Hepatocyte (in vitro differentiated cells): ENCODE data around the gene RALA. TPM values are rescaled to one million over a fixed set of nuclear protein-coding genes. Genes with fewer than 3 reads are reported as not detected.

Experiments used
- DNase-seq: peaks from one replicate; pipeline ENCODE4 v3.0.0-alpha.2; 2016; ENCODE audit warnings: low spot score
- H2AFZ ChIP-seq: fragments of 200-600 bp; sonication (generic); 2 replicates; pipeline ENCODE4 v1.6.0; 2016; ENCODE audit warnings: antibody characterized with exemption, mild to moderate bottlenecking
- H3K27ac ChIP-seq: fragments of 200-600 bp; sonication (generic); 2 replicates; pipeline ENCODE4 v1.5.1; 2016; ENCODE audit warnings: mild to moderate bottlenecking
- H3K27me3 ChIP-seq: fragments of 200-600 bp; sonication (generic); 2 replicates; pipeline ENCODE4 v1.6.1; 2016
- H3K36me3 ChIP-seq: fragments of 200-600 bp; sonication (generic); replicated peaks from 2 replicates; pipeline ENCODE4 v1.5.1; 2016; ENCODE audit warnings: low read depth; ENCODE audit not compliant: insufficient read depth
- H3K4me1 ChIP-seq: fragments of 200-600 bp; sonication (generic); 2 replicates; pipeline ENCODE4 v1.5.1; 2016; ENCODE audit warnings: mild to moderate bottlenecking, moderate library complexity; ENCODE audit not compliant: insufficient read depth
- H3K4me2 ChIP-seq: fragments of 200-600 bp; sonication (generic); 2 replicates; pipeline ENCODE4 v1.6.0; 2016
- H3K4me3 ChIP-seq: fragments of 200-600 bp; sonication (generic); 2 replicates; pipeline ENCODE4 v1.5.1; 2016; ENCODE audit warnings: mild to moderate bottlenecking
- H3K79me2 ChIP-seq: fragments of 200-600 bp; sonication (generic); 2 replicates; pipeline ENCODE4 v1.6.0; 2017; ENCODE audit warnings: mild to moderate bottlenecking
- H3K9me2 ChIP-seq: fragments of 200-600 bp; sonication (generic); replicated peaks from 2 replicates; pipeline ENCODE4 v1.6.0; 2017; ENCODE audit warnings: mild to moderate bottlenecking; ENCODE audit not compliant: insufficient read depth
- H3K9me3 ChIP-seq: fragments of 200-600 bp; sonication (generic); 2 replicates; pipeline ENCODE4 v1.5.1; 2016; ENCODE audit warnings: low read depth, mild to moderate bottlenecking
- H4K20me1 ChIP-seq: fragments of 200-600 bp; sonication (generic); 2 replicates; pipeline ENCODE4 v1.6.0; 2016; ENCODE audit warnings: mild to moderate bottlenecking; ENCODE audit not compliant: insufficient read depth, poor library complexity, severe bottlenecking
- CTCF ChIP-seq: fragments of 200-600 bp; sonication (generic); IDR thresholded peaks from 2 replicates; pipeline ENCODE4 v1.5.1; 2016; ENCODE audit warnings: antibody characterized with exemption, mild to moderate bottlenecking; ENCODE audit not compliant: poor library complexity
- EZH2 ChIP-seq: fragments of 200-600 bp; sonication (generic); IDR thresholded peaks from 2 replicates; pipeline ENCODE4 v1.6.1; 2016; ENCODE audit warnings: antibody characterized with exemption, mild to moderate bottlenecking, borderline replicate concordance
- EZH2phosphoT487 ChIP-seq: fragments of 200-600 bp; sonication (generic); IDR thresholded peaks from one replicate; pipeline ENCODE4 v1.6.1; 2018; ENCODE audit warnings: antibody characterized with exemption, mild to moderate bottlenecking, low read depth, moderate library complexity; ENCODE audit not compliant: unreplicated experiment, severe bottlenecking
- WGBS: methylation state at CpG from one replicate; pipeline ENCODE4 v1.1.6; 2016; ENCODE audit warnings: low lambda C conversion rate; ENCODE audit errors: missing lambda C conversion rate; 5-methylcytosine and 5-hydroxymethylcytosine counted together
- polyA plus RNA-seq: library from polyadenylated mRNA; unstranded; fragments of >200 nt; fragmentation: Nextera tagmentation; extraction: Ambion mirVana; gene quantifications from 2 replicates; pipeline ENCODE4 v1.2.1, GENCODE V29; 2016
- total RNA-seq: library from RNA; depleted of rRNA; stranded (reverse); fragments of >200 nt; gene quantifications from 2 replicates; pipeline ENCODE4 v1.2.3, GENCODE V29; 2014

The RALA gene
- total and polyA plus RNA-seq, 2 experiments from 2014 or later, result 25.5 to 42.8 TPM

- Histone ChIP-seq H3K4me2 (peak overlapping the region; percentile 88), H3K27ac (peak overlapping the region; percentile 99), H3K27me3 (no peaks in the 10 kb centered on the region), H3K36me3 (no peaks in the 10 kb centered on the region), H3K4me1 (peaks cover 20% of the 10 kb centered on the region), H3K9me3 (no peaks in the 10 kb centered on the region), H4K20me1 (peaks cover 29% of the 10 kb centered on the region), H3K4me3 (peak overlapping the region; percentile 59), H3K79me2 (peaks cover 50% of the 10 kb centered on the region), H3K9me2 (no peaks in the 10 kb centered on the region), H2AFZ (peak overlapping the region; percentile 90)
- TF ChIP-seq CTCF (no peak), EZH2 (no peak), EZH2phosphoT487 (no peak)
- DNase-seq, result no peak
- WGBS, result 27% methylated on average over 11 of the region's 11 CpGs
Observed at GRCh38 chr7:39622609-39623008, 763 bp upstream of the RALA start.

GRCh38 chr7:39623732-39624441 is 515 bp downstream of the RALA start:
- Histone ChIP-seq H3K4me2 (peak overlapping the region; percentile 94), H3K27ac (peak overlapping the region; percentile 99), H3K27me3 (no peaks in the 10 kb centered on the region), H3K4me3 (peak overlapping the region; percentile 92), H3K9me2 (no peaks in the 10 kb centered on the region), H3K36me3 (no peaks in the 10 kb centered on the region), H2AFZ (peak overlapping the region; percentile 87), H3K4me1 (peaks cover 20% of the 10 kb centered on the region), H3K9me3 (no peaks in the 10 kb centered on the region), H4K20me1 (peaks cover 29% of the 10 kb centered on the region), H3K79me2 (peaks cover 63% of the 10 kb centered on the region)
- under 1% methylated on average over 34 of the region's 68 CpGs for WGBS
- TF ChIP-seq EZH2 (no peak), EZH2phosphoT487 (no peak), CTCF (no peak)
- peak; percentile 60 for DNase-seq

- H3K27ac ChIP-seq, result peak overlapping the region; percentile 99
- DNase-seq, result peak; percentile 36
- no peaks in the 10 kb centered on the region for H3K36me3 ChIP-seq
- peaks cover 69% of the 10 kb centered on the region for H3K79me2 ChIP-seq
- H3K4me3 ChIP-seq, result peak overlapping the region; percentile 92
- peak overlapping the region; percentile 94 for H3K4me2 ChIP-seq
- no peaks in the 10 kb centered on the region for H3K9me3 ChIP-seq
- peaks cover 29% of the 10 kb centered on the region for H4K20me1 ChIP-seq
- H2AFZ ChIP-seq, result peak overlapping the region; percentile 87
- H3K9me2 ChIP-seq, result no peaks in the 10 kb centered on the region
- TF ChIP-seq CTCF, result no peak
- TF ChIP-seq EZH2, result no peak
- TF ChIP-seq EZH2phosphoT487, result no peak
- peaks cover 20% of the 10 kb centered on the region for H3K4me1 ChIP-seq
- 4% methylated on average over 7 of the region's 7 CpGs for WGBS
- no peaks in the 10 kb centered on the region for H3K27me3 ChIP-seq
Observed at GRCh38 chr7:39624442-39624807, 1.1 kb downstream of the RALA start.
